Suprapubic skin (tissue), 3 donors: Measurements from ENCODE around the gene CHPF.

Experiments
- EP300 ChIP-seq: sonication (generic); formaldehyde crosslinking; IDR thresholded peaks from one replicate; pipeline ENCODE4 v1.6.1; 2017; ENCODE audit warnings: antibody characterized with exemption
- POLR2A ChIP-seq, 2 donors: fragments of 450-650 bp; IDR thresholded peaks; one replicate each; pipeline ENCODE4 v1.6.1; 2017; ENCODE audit warnings: antibody characterized with exemption in 2 of 2, mild to moderate bottlenecking in 2 of 2, moderate library complexity in 2 of 2
- TF ChIP-seq, protein P1 (sequence below), 2 donors: fragments of 200-600 bp in 1 of 2; fragments of 450-650 bp in 1 of 2; sonication (generic) in 1 of 2; IDR thresholded peaks; one replicate each; pipeline ENCODE4 v1.5.1; 2016 to 2019; ENCODE audit warnings: antibody characterized with exemption in 2 of 2, mild to moderate bottlenecking in 1 of 2, moderate library complexity in 1 of 2

DNA sequence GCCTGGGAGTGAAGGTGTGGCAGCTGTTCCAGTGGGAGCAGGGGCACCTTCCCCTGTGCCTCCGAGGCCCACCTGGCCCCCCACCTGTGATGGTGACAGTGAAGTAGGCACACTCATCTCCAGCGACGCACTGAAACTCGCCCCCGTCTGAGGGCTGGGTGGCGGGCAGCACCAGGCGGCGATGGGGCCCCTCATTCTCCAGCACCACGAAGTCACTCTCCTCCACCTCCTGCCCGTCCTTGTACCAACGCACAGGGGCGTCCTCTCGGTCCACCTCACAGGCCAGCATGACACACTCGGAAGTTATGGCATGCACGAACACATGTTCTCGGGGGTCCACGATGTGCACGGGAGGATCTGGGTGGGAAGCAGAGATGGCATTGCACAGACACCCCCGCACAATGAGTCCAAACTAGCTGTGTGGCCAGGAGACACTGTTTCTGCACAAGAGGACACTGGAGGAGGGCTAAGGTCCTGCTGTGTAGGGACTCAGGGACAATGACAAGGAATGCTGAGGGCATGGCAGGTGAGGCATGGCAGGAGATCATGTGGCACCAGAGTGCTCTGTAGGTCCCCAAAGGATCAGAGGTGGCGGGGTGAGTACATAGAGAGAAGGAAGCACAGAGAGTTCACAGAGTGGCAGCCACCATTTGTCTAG lies 19.8 kb upstream of the CHPF start:
- TF ChIP-seq, protein P1, sequence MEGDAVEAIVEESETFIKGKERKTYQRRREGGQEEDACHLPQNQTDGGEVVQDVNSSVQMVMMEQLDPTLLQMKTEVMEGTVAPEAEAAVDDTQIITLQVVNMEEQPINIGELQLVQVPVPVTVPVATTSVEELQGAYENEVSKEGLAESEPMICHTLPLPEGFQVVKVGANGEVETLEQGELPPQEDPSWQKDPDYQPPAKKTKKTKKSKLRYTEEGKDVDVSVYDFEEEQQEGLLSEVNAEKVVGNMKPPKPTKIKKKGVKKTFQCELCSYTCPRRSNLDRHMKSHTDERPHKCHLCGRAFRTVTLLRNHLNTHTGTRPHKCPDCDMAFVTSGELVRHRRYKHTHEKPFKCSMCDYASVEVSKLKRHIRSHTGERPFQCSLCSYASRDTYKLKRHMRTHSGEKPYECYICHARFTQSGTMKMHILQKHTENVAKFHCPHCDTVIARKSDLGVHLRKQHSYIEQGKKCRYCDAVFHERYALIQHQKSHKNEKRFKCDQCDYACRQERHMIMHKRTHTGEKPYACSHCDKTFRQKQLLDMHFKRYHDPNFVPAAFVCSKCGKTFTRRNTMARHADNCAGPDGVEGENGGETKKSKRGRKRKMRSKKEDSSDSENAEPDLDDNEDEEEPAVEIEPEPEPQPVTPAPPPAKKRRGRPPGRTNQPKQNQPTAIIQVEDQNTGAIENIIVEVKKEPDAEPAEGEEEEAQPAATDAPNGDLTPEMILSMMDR (IDR thresholded peaks at IDR 0.05): no peak
- TF ChIP-seq POLR2A (IDR thresholded peaks at IDR 0.05) (no peak), EP300 (no peak)
